Lower lobe of right lung (tissue), 2 donors: Measurements from ENCODE around the gene ARID1B. TPM values are rescaled to one million over a fixed set of nuclear protein-coding genes. Genes with fewer than 3 reads are reported as not detected.

Experiments
- ATAC-seq, 2 donors: fragments of 200-7000 bp; cut with Tn5 transposase; one replicate each; pipeline ENCODE4 v1.9.1; 2020 to 2022; ENCODE audit warnings: mild to moderate bottlenecking in 2 of 2, moderate library complexity in 2 of 2
- DNase-seq: peaks from one replicate; pipeline ENCODE4 v3.0.0-alpha.2; 2020
- H3K27ac ChIP-seq: fragments of 200-600 bp; one replicate; pipeline ENCODE4 v1.8.0; 2022
- H3K27me3 ChIP-seq: fragments of 200-600 bp; one replicate; pipeline ENCODE4 v1.8.0; 2022; ENCODE audit warnings: low read depth
- H3K36me3 ChIP-seq: fragments of 200-600 bp; one replicate; pipeline ENCODE4 v1.8.0; 2022; ENCODE audit warnings: mild to moderate bottlenecking
- H3K4me1 ChIP-seq: fragments of 200-600 bp; one replicate; pipeline ENCODE4 v1.8.0; 2022
- H3K4me3 ChIP-seq: fragments of 200-600 bp; one replicate; pipeline ENCODE4 v1.8.0; 2022; ENCODE audit warnings: mild to moderate bottlenecking
- H3K9me3 ChIP-seq: fragments of 200-600 bp; one replicate; pipeline ENCODE4 v1.8.0; 2022
- CTCF ChIP-seq: fragments of 200-600 bp; IDR thresholded peaks from one replicate; pipeline ENCODE4 v1.8.0; 2022; ENCODE audit warnings: antibody characterized with exemption, mild to moderate bottlenecking
- intact Hi-C: fragments of 100-400 bp; cut with DNase I; formaldehyde crosslinking; loops from one replicate; pipeline ENCODE4 v1.11.0; 2022
- total RNA-seq: library from RNA; stranded (reverse); fragmentation: NEBNext Ultra II Directional; extraction: Animal tissue kit (Norgen Biotek cat#: 25700); gene quantifications from one replicate; pipeline ENCODE4 v1.2.1, GENCODE V29; 2021
- donor health status: DM: no; HTN: yes; CAD: no; lungs with severe emphysema.

ARID1B gene
- total RNA-seq, 1 donor from 2014 or later, result 95.5 TPM

- DNase-seq (no peak), ATAC-seq (no peak)
- peaks cover 37% of the 10 kb centered on the region for H3K4me1 ChIP-seq
- H3K27me3 ChIP-seq, result no peaks in the 10 kb centered on the region
- TF ChIP-seq CTCF, result no peak
- no peaks in the 10 kb centered on the region for H3K36me3 ChIP-seq
- no peaks in the 10 kb centered on the region for H3K9me3 ChIP-seq
- H3K4me3 ChIP-seq, result no peak overlapping the region
- intact Hi-C loops, result no loop called here
- H3K27ac ChIP-seq, result no peak overlapping the region
These were observed 161.0 kb downstream of the ARID1B start for GRCh38 chr6:156938143-156938542.

GRCh38 chr6:156940221-156940620 lies 163.0 kb downstream of the ARID1B start:
- TF ChIP-seq CTCF, result no peak
- DNase-seq (no peak), ATAC-seq (no peak)
- peaks cover 22% of the 10 kb centered on the region for H3K4me1 ChIP-seq
- no peaks in the 10 kb centered on the region for H3K9me3 ChIP-seq
- no peaks in the 10 kb centered on the region for H3K36me3 ChIP-seq
- no peak overlapping the region for H3K27ac ChIP-seq
- intact Hi-C loops, result no loop called here
- no peaks in the 10 kb centered on the region for H3K27me3 ChIP-seq
- H3K4me3 ChIP-seq, result no peak overlapping the region

DNA sequence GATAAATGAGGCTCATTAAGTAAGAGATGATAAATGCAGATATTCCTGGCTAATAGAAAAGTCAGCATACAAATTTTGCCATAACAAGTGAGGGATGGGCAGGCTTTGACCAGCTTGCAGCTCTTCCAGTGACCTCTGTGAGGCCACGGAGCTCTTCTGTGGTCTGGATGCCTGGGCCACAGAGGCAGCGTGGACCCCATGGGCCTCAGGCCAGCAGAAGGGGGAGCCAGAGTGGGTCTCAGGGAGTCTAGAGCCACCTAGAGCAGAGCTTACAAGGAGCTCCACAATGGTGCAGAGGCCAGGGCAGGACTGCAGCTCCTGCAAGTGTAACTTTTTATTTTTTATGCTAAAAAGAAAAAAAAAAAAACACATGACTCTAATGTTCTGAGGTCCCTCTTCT lies 165.1 kb downstream of the ARID1B start:
- Histone ChIP-seq H3K27ac (no peak overlapping the region), H3K4me3 (no peak overlapping the region), H3K4me1 (peaks cover 28% of the 10 kb centered on the region), H3K36me3 (no peaks in the 10 kb centered on the region), H3K27me3 (no peaks in the 10 kb centered on the region), H3K9me3 (no peaks in the 10 kb centered on the region)
- DNase-seq (no peak), ATAC-seq (peak in 1 of 2 donors; percentile 27)
- no peak for TF ChIP-seq CTCF
- intact Hi-C loops, result no loop called here

GRCh38 chr6:156943166-156943565 lies 166.0 kb downstream of the ARID1B start:
- ATAC-seq (no peak), DNase-seq (no peak)
- H3K9me3 ChIP-seq, result no peaks in the 10 kb centered on the region
- intact Hi-C loops, result no loop called here
- no peaks in the 10 kb centered on the region for H3K36me3 ChIP-seq
- peaks cover 34% of the 10 kb centered on the region for H3K4me1 ChIP-seq
- no peaks in the 10 kb centered on the region for H3K27me3 ChIP-seq
- no peak for TF ChIP-seq CTCF
- H3K4me3 ChIP-seq, result no peak overlapping the region
- no peak overlapping the region for H3K27ac ChIP-seq

DNA sequence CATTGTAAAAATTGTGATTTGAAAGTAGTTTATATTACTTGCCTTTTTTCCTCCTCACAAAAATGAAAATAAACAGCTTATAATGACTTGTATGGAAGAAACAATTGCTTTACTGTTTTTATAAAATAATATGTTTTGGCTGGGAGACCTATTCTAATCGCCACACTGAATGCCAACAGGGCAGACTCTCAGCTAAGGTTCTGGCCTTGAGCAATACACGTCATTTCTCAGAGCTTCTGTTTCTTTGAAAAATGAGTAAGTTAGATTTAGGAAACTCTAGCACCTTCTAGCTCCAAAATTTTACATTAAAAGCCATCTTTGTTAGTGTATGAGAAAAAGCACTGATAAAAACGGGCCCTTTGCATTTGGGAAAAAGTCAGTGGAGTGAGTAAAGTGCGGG lies 166.6 kb downstream of the ARID1B start:
- no peak for ATAC-seq
- intact Hi-C loops, result no loop called here

More for the DNA sequence above, 166.6 kb downstream of the ARID1B start:
- H3K4me1 ChIP-seq, result peaks cover 36% of the 10 kb centered on the region
- H3K9me3 ChIP-seq, result no peaks in the 10 kb centered on the region
- no peak for TF ChIP-seq CTCF
- DNase-seq, result no peak
- H3K27ac ChIP-seq, result no peak overlapping the region
- H3K4me3 ChIP-seq, result no peak overlapping the region
- H3K27me3 ChIP-seq, result no peaks in the 10 kb centered on the region
- H3K36me3 ChIP-seq, result no peaks in the 10 kb centered on the region
